OCI-LY3 (cell line): Measurements from ENCODE around the gene NFATC4.
A peak's percentile ranks its signal among the peaks of the same experiment; 100 is the strongest.

ENCODE experiments used
- H2AFZ ChIP-seq: fragments of 200-600, 300-600 bp; shearing (Covaris generic); 2 replicates; pipeline ENCODE4 v1.6.0; 2014; ENCODE audit warnings: antibody characterized with exemption, low read depth, low read length
- H3K27ac ChIP-seq: fragments of 200-600, 300-600 bp; sonication (generic); 2 replicates; pipeline ENCODE4 v1.5.1; 2014; ENCODE audit warnings: mild to moderate bottlenecking, low read length, moderate library complexity, mixed read lengths
- H3K27me3 ChIP-seq: fragments of 200-600, 300-600 bp; sonication (generic); 2 replicates; pipeline ENCODE4 v1.6.1; 2014; ENCODE audit warnings: low read depth, low read length, mixed read lengths
- H3K36me3 ChIP-seq: fragments of 200-600, 300-600 bp; sonication (generic); replicated peaks from 2 replicates; pipeline ENCODE3; 2014; ENCODE audit warnings: low read depth, low read length, mixed read lengths
- H3K4me1 ChIP-seq: fragments of 300-600, 200-600 bp; sonication (generic); 2 replicates; pipeline ENCODE4 v1.6.1; 2014; ENCODE audit warnings: low read length, mixed read lengths
- H3K4me2 ChIP-seq: fragments of 200-600, 300-600 bp; sonication (generic); 2 replicates; pipeline ENCODE4 v1.6.1; 2014; ENCODE audit warnings: low read length, mixed read lengths
- H3K4me3 ChIP-seq: fragments of 300-600, 200-600 bp; sonication (generic); 2 replicates; pipeline ENCODE4 v1.5.1; 2014; ENCODE audit warnings: antibody characterized with exemption, mild to moderate bottlenecking, low read length, moderate library complexity
- H3K79me2 ChIP-seq: fragments of 300-600, 200-600 bp; shearing (Covaris generic); 2 replicates; pipeline ENCODE4 v1.6.1; 2014; ENCODE audit warnings: mild to moderate bottlenecking, low read length, mixed read lengths
- H3K9ac ChIP-seq: fragments of 300-600, 200-600 bp; shearing (Covaris generic); 2 replicates; pipeline ENCODE4 v1.6.0; 2014; ENCODE audit warnings: mild to moderate bottlenecking, low read length, moderate library complexity
- H3K9me3 ChIP-seq: fragments of 200-600, 300-600 bp; shearing (Covaris generic); 2 replicates; pipeline ENCODE4 v1.6.1; 2014; ENCODE audit warnings: low read length, mixed read lengths; ENCODE audit not compliant: insufficient read depth
- H4K20me1 ChIP-seq: fragments of 200-600, 300-600 bp; sonication (generic); 2 replicates; pipeline ENCODE4 v1.6.1; 2016; ENCODE audit warnings: low read length, mixed read lengths; ENCODE audit not compliant: insufficient read depth
- EZH2phosphoT487 ChIP-seq: fragments of 200-600 bp; shearing (Covaris generic); IDR thresholded peaks from 2 replicates; pipeline ENCODE4 v1.6.1; 2018; ENCODE audit warnings: antibody characterized with exemption, mixed run types, low read depth
- TF ChIP-seq, protein P1 (sequence below): fragments of 200-600, 300-600 bp; sonication (generic); IDR thresholded peaks from 2 replicates; pipeline ENCODE4 v1.5.1; 2014; ENCODE audit warnings: antibody characterized with exemption, low read length, low read depth

NFATC4 gene

DNA sequence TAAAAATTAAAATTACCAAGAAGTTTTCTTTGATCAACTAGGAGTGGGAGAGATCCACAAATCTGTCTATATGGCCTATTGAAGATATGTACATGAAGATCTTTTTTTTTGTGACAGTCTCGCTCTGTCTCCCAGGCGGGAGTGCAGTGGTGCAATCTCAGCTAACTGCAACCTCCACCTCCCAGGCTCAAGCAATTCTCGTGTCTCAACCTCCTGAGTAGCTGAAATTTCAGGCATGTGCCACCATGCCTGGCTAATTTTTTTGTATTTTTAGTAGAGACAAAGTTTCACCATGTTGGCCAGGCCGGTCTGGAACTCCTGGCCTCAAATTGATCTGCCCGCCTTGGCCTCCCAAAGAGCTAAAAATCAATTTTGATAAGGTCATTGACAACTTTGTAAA, 4.6 kb upstream of the NFATC4 start:
- no peaks in the 10 kb centered on the region for H3K9me3 ChIP-seq
- no peak for TF ChIP-seq EZH2phosphoT487
- TF ChIP-seq, protein P1, sequence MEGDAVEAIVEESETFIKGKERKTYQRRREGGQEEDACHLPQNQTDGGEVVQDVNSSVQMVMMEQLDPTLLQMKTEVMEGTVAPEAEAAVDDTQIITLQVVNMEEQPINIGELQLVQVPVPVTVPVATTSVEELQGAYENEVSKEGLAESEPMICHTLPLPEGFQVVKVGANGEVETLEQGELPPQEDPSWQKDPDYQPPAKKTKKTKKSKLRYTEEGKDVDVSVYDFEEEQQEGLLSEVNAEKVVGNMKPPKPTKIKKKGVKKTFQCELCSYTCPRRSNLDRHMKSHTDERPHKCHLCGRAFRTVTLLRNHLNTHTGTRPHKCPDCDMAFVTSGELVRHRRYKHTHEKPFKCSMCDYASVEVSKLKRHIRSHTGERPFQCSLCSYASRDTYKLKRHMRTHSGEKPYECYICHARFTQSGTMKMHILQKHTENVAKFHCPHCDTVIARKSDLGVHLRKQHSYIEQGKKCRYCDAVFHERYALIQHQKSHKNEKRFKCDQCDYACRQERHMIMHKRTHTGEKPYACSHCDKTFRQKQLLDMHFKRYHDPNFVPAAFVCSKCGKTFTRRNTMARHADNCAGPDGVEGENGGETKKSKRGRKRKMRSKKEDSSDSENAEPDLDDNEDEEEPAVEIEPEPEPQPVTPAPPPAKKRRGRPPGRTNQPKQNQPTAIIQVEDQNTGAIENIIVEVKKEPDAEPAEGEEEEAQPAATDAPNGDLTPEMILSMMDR, result no peak
- H3K4me3 ChIP-seq, result no peak overlapping the region
- H3K9ac ChIP-seq, result no peak overlapping the region
- no peak overlapping the region for H3K27ac ChIP-seq
- no peaks in the 10 kb centered on the region for H3K79me2 ChIP-seq
- H3K36me3 ChIP-seq, result no peaks in the 10 kb centered on the region
- H4K20me1 ChIP-seq, result no peaks in the 10 kb centered on the region
- peaks cover 14% of the 10 kb centered on the region for H3K4me1 ChIP-seq
- H2AFZ ChIP-seq, result no peak overlapping the region
- H3K27me3 ChIP-seq, result no peaks in the 10 kb centered on the region
- H3K4me2 ChIP-seq, result no peak overlapping the region

GRCh38 chr14:24364841-24365240, 3.1 kb upstream of the NFATC4 start:
- no peaks in the 10 kb centered on the region for H3K27me3 ChIP-seq
- H3K4me3 ChIP-seq, result no peak overlapping the region
- H2AFZ ChIP-seq, result no peak overlapping the region
- H3K4me2 ChIP-seq, result peak overlapping the region; percentile 74; the same call in 1 of the 2 replicates
- H3K9ac ChIP-seq, result no peak overlapping the region
- H3K36me3 ChIP-seq, result no peaks in the 10 kb centered on the region
- no peaks in the 10 kb centered on the region for H3K9me3 ChIP-seq
- no peak overlapping the region for H3K27ac ChIP-seq
- TF ChIP-seq, protein P1, result no peak
- TF ChIP-seq EZH2phosphoT487, result no peak
- peaks cover 18% of the 10 kb centered on the region for H3K4me1 ChIP-seq
- H4K20me1 ChIP-seq, result no peaks in the 10 kb centered on the region
- no peaks in the 10 kb centered on the region for H3K79me2 ChIP-seq

- H3K4me3 ChIP-seq, result peak overlapping the region; percentile 95
- peak overlapping the region; percentile 87 for H3K27ac ChIP-seq
- no peaks in the 10 kb centered on the region for H3K9me3 ChIP-seq
- peaks cover 18% of the 10 kb centered on the region for H3K4me1 ChIP-seq
- H4K20me1 ChIP-seq, result no peaks in the 10 kb centered on the region
- H3K4me2 ChIP-seq, result peak overlapping the region; percentile 74
- H3K9ac ChIP-seq, result peak overlapping the region; percentile 99
- no peaks in the 10 kb centered on the region for H3K36me3 ChIP-seq
- H2AFZ ChIP-seq, result peak overlapping the region; percentile 32; the same call in 1 of the 2 replicates
- no peaks in the 10 kb centered on the region for H3K27me3 ChIP-seq
- TF ChIP-seq, protein P1, result peak; percentile 90
- TF ChIP-seq EZH2phosphoT487, result no peak
- H3K79me2 ChIP-seq, result no peaks in the 10 kb centered on the region
Measured at GRCh38 chr14:24365600-24366412, 2.2 kb upstream of the NFATC4 start.

DNA sequence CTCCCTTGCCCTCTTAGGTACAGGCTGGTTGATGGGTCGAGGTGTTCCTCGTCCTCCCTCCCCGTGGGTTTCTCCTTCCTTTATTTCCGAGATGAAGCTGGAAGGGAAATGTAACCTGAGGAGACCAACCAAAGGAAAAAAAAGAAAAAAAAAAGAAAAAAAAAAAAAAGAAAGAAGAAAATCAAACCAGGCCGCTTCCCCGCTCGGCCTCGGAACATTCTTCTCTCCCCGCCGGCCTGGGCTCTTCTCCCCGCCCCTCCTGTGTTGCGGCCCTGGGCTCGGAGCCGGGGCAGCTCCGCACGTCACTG, 1.6 kb upstream of the NFATC4 start:
- H3K27ac ChIP-seq, result peak overlapping the region; percentile 87
- no peak overlapping the region for H2AFZ ChIP-seq
- H3K36me3 ChIP-seq, result no peaks in the 10 kb centered on the region
- peak overlapping the region; percentile 74 for H3K4me2 ChIP-seq
- H3K4me1 ChIP-seq, result peaks cover 15% of the 10 kb centered on the region
- no peaks in the 10 kb centered on the region for H3K79me2 ChIP-seq
- no peak for TF ChIP-seq EZH2phosphoT487
- TF ChIP-seq, protein P1, result no peak
- H3K9me3 ChIP-seq, result no peaks in the 10 kb centered on the region
- no peaks in the 10 kb centered on the region for H3K27me3 ChIP-seq
- no peaks in the 10 kb centered on the region for H4K20me1 ChIP-seq
- peak overlapping the region; percentile 95 for H3K4me3 ChIP-seq
- H3K9ac ChIP-seq, result peak overlapping the region; percentile 99
